Activated CD4-positive, CD25-positive, alpha-beta regulatory T cell treated with anti-CD3 and anti-CD28 coated beads, Interleukin-2, amount 50 U/mL, for 16 hours (primary cell): ENCODE results near the gene LRRC32.

Source experiments
- DNase-seq: peaks from one replicate; pipeline ENCODE4 v3.0.0-alpha.2; 2020; ENCODE audit warnings: low read depth, low spot score

Gene LRRC32

GRCh38 chr11:76700177-76701100 is 29.9 kb upstream of the LRRC32 start:
- no peak for DNase-seq

DNA sequence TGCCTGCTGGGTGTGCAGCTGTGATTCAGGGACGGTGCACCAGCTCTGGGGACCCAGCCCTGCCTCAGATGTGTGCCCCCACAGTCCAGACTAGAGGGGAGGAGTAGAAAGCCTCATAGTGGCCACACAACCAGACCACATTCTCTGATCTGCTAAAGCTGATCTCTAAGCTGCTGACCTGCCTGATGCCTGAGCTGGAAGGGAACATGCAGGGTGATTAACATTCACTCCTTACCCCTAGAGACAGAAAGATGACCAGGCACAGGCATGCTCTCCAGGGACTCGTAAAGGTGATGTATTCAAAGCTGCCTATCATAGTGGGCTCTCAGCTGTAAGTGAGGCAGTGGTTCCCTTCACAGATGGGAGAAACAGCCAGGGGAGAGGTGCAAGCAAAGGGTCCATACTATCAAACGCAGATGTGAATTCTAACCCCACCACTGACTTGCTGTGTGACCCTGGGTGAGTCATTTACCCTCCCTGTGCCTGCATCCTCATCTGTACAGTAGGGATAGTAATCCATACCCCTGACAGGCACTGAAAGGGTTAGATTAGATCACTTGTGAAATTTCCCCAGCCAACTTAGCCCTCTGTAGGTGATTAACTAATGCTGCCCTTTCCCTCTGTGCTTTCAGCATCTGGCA is 29.0 kb upstream of the LRRC32 start:
- DNase-seq = no peak

- no peak for DNase-seq
Observed at GRCh38 chr11:76698321-76699043, 27.9 kb upstream of the LRRC32 start.

- DNase-seq = no peak
Observed at GRCh38 chr11:76696756-76697155, 26.2 kb upstream of the LRRC32 start.

- no peak for DNase-seq
Observed at GRCh38 chr11:76695771-76696170, 25.2 kb upstream of the LRRC32 start.

- DNase-seq = no peak
Observed at GRCh38 chr11:76695133-76695532, 24.6 kb upstream of the LRRC32 start.

DNA sequence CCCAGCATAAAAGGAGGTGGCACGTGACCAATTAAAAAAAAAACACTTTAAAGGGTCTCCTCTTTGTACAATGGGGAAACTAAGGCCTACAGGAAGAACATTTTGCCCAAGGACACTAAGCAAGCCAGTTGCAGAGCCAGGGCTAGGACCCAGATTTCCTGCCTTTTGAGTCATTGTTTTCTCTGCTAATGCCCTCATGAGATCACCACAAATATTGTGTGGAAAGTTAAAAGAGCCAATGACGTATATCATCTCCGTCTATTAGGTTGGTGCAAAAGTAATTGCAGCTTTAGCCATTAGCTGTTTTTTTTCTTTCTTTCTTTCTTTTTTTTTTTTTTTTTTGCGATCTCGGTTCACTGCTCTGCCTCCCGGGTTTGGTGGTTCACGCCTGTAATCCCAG is 24.1 kb upstream of the LRRC32 start:
- no peak for DNase-seq

DNA sequence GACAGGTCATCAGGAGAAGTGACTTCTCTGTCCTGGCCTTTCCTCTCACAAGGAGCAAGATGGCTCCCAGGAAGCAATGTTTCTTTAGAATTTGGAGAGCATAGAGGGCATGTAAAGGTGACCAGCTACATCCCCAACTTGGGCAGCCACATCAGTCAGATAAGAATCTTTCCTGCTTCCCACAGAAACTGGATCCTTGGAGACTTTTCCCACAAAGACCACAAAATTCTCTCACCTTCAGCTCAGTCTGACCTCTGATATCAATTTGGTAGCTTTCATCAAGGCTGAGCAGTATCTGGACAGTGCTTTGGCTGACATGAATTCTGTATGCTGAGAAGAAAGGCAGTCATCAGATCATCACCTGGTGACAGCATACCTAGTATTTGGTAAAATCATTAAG is 23.3 kb upstream of the LRRC32 start:
- no peak for DNase-seq

DNA sequence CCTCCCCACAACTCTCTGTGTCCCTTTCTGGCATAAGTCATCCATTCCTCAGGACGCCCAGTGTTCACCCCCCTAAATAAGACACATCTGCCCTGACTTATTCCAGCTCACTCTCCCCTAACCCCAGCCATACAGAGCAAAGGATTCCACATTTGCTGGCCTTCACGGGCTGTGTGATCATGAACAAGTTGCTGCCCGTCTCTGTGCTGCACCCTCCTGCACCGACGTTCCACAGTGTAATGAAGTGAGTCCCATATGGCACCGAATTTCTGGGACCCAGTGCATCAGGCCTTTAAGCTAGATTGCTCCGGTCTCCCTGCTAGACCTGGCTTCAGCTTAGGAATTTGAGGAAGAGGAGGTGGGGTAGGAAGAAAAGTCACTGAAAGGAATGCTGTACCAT is 22.4 kb upstream of the LRRC32 start:
- no peak for DNase-seq

GRCh38 chr11:76691655-76692054 is 21.1 kb upstream of the LRRC32 start:
- no peak for DNase-seq

DNA sequence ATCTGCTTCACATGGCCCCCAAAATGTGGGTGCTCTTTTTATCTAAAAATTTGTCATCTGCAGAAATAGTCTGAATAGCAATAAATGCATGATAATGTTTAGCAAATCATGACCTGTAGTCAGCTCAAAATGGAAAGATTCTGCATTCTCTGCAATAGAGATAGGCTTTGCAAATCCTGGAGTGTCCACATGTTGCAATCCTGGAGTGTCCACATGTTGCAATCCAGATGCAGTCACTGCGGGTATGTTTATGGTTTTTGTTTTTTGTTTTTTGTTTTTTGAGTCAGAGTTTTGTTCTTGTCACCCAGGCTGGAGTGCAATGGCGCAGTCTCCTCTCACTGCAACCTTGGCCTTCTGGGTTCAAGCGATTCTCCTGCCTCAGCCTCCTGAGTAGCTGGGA is 20.2 kb upstream of the LRRC32 start:
- no peak for DNase-seq

GRCh38 chr11:76689313-76690260 is 19.0 kb upstream of the LRRC32 start:
- DNase-seq = no peak

GRCh38 chr11:76688146-76688545 is 17.6 kb upstream of the LRRC32 start:
- no peak for DNase-seq

DNA sequence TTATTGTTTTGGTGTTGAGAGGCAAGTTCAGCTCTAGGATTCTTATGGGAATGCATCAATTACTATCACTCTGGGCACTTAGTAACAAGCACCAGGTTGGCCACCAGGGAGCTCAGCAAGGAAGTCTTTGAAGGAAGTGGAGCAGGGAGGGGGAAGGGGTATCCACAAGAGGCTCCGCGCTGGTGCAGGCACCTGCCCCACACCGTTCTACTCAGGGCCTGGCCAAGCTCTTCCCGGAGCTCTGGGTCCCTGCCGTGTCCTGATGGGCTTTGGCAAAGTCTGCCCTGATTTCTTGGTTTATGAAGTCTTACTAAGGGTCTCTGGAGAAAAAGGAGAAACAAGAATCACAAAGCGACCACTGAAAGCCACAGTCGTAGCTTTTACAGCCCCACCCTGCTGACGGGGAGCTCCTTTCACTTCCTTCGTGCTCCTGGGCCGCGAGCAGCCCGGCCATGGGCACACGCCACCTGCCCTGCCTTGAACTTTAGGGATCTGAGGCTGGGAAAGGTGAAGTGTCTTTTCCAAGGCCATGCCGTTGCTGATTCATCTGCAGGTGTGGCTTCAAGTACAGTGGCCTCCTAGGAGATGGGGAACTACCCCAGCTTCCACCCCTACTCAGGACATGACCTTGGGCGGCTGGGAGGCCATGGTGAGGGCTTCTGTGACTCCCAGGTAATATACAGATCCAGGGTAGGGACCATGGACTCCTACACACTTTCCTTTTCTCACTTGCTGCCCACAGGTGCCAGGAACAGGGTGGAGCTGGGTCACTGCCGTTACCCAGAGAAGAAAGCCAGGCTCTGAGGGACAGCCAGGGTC is 15.9 kb upstream of the LRRC32 start:
- no peak for DNase-seq

DNA sequence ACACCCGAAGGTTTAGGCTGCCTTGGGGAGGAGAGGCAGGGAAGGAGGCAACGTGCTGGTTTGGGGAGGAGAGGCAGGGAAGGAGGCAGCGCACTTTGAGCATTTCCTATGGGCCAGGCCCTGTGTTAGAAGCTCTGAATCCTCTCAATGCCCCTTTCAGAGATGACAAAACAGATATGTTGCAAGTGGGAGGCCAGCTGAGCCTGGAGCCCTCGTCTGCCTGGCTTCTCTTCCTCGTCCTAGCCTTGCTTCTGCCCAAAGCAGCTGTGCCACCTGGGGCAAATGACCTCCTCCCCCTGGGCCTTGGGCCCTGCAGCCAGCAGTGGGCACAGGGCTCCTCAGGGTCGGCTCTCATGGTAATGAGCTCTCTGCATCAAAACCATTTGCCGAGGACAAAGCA is 15.3 kb upstream of the LRRC32 start:
- DNase-seq = no peak

DNA sequence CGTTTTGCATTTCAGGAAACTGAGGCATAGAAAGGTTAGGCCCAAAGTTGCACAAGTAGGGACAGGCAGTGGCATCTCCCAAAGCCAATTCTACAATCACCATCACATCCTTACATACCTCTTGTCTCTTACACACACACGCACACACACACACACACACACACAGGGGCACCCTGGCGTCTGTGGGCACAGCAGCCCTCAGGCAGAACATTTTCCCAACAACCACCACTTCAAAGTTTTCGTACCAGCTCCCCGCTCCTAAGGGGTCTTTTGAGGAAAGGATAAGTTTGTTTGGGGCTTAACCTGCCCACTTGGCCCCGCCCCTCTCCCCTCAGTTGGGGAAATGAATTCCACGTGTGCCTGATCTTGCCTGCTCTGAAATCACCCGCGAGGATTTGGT is 14.7 kb upstream of the LRRC32 start:
- DNase-seq = no peak

- no peak for DNase-seq
Observed at GRCh38 chr11:76684516-76684915, 14.0 kb upstream of the LRRC32 start.

GRCh38 chr11:76683161-76684095 is 12.9 kb upstream of the LRRC32 start:
- no peak for DNase-seq

GRCh38 chr11:76682684-76683083 is 12.1 kb upstream of the LRRC32 start:
- no peak for DNase-seq
